Measurements from ENCODE around the gene CREB3L2. TPM values are rescaled to one million over a fixed set of nuclear protein-coding genes. Genes with fewer than 3 reads are reported as not detected.

CREB3L2 gene
- total RNA-seq, 1 experiment from 2014 or later = 41.2 TPM

DNA sequence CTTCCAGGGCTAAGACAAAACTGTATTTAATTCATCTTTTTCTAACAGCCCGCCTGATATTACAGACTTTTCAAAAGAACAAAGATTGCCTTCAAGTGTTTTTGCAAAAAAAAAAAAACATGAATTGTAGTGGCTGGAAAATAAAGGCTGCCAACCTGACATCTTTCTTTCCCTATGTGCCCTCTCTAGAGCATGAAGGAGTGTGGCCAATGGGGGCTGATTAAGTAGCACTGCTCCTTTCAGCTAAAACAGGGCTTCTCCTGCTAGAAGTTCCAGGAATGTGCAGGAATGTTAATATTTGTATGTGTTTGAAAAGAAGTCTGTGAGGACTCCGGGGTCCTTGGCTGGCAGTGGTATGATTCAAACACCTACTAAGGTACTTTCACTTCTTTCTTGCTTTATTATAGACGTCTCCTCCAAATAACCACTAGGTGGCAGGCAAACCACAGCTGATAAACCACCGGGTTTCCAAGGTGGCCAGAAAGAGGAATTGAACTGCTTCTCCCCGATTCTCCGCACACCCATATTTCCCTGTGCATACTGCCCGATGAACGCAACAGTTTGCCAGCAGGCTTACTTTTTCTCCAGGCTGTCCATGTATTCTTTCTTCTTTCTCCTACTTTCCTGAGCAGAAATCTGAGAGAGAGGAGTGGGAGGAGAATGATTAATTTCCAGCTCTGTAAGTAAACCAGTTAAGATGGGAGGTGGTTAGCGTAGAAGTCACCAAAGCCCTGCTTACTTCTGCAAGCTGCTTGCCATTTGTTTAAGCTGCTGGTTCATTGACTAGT, 98.3 kb downstream of the CREB3L2 start:
- no peaks in the 10 kb centered on the region for H4K20me1 ChIP-seq (ENCODE audit: insufficient read depth)
- peaks cover 5% of the 10 kb centered on the region; the same call in 1 of the 2 replicates for H3K36me3 ChIP-seq (ENCODE audit: low read depth)
- no TSS peak for BruUV-seq (replicated peaks)
- CTCF ChIA-PET = interaction anchor here (0.6 to 1.5 kb wide), 10 partner anchors 9 to 559 kb away, joined by 3 to 6 read pairs (median 4); no protein-coding TSS in a partner anchor
- intact Hi-C loops (cut with micrococcal nuclease; ENCODE audit: unreplicated experiment) = loop anchor here (1.0 to 10.0 kb wide), 6 partner anchors 105 to 963 kb away; partner anchors contain the start of gene AKR1D1
- H3K9me3 ChIP-seq (ENCODE audit: insufficient read depth, low read depth) = no peaks in the 10 kb centered on the region
- no peaks in the 10 kb centered on the region for H3K9me2 ChIP-seq (ENCODE audit: insufficient read depth)
- H3K27ac ChIP-seq = no peak overlapping the region
- H2AFZ ChIP-seq = no peak overlapping the region
- H3K4me3 ChIP-seq = no peak overlapping the region
- no peak for TF ChIP-seq EZH2 (IDR thresholded peaks at IDR 0.05; ENCODE audit: low read depth)
- TF ChIP-seq, protein P1, sequence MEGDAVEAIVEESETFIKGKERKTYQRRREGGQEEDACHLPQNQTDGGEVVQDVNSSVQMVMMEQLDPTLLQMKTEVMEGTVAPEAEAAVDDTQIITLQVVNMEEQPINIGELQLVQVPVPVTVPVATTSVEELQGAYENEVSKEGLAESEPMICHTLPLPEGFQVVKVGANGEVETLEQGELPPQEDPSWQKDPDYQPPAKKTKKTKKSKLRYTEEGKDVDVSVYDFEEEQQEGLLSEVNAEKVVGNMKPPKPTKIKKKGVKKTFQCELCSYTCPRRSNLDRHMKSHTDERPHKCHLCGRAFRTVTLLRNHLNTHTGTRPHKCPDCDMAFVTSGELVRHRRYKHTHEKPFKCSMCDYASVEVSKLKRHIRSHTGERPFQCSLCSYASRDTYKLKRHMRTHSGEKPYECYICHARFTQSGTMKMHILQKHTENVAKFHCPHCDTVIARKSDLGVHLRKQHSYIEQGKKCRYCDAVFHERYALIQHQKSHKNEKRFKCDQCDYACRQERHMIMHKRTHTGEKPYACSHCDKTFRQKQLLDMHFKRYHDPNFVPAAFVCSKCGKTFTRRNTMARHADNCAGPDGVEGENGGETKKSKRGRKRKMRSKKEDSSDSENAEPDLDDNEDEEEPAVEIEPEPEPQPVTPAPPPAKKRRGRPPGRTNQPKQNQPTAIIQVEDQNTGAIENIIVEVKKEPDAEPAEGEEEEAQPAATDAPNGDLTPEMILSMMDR (conservative IDR thresholded peaks at IDR 0.05) = peak; percentile 94
- no peaks in the 10 kb centered on the region for H3K27me3 ChIP-seq (ENCODE audit: insufficient read depth, low read depth)
- H3K4me1 ChIP-seq (replicated peaks; ENCODE audit: insufficient read depth) = no peaks in the 10 kb centered on the region
- H3F3A ChIP-seq (ENCODE audit: insufficient read depth, low read depth) = peaks cover 12% of the 10 kb centered on the region; the same call in 1 of the 2 replicates
- POLR2A ChIA-PET (ENCODE audit: unreplicated experiment) = interaction anchor here (0.7 kb wide), 1 partner anchor 1135 kb away, joined by 3 read pairs; no protein-coding TSS in a partner anchor
- peak overlapping the region; percentile 25; the same call in 1 of the 2 replicates for H3K4me2 ChIP-seq
- peak; percentile 56 to 58 for DNase-seq
- H3K79me2 ChIP-seq (ENCODE audit: low read depth) = no peaks in the 10 kb centered on the region

GRCh38 chr7:137900137-137900536, 101.7 kb downstream of the CREB3L2 start:
- POLR2A ChIA-PET (ENCODE audit: unreplicated experiment) = no interaction called here

More at GRCh38 chr7:137900137-137900536, 101.7 kb downstream of the CREB3L2 start:
- no peak overlapping the region for H3K4me2 ChIP-seq
- CTCF ChIA-PET = no interaction called here
- H3K9me2 ChIP-seq (ENCODE audit: insufficient read depth) = no peaks in the 10 kb centered on the region
- TF ChIP-seq EZH2 (IDR thresholded peaks at IDR 0.05; ENCODE audit: low read depth) = no peak
- TF ChIP-seq, protein P1 (conservative IDR thresholded peaks at IDR 0.05) = no peak
- DNase-seq = no peak
- no TSS peak for BruUV-seq (replicated peaks)
- no peaks in the 10 kb centered on the region for H3K79me2 ChIP-seq (ENCODE audit: low read depth)
- H3K36me3 ChIP-seq (ENCODE audit: low read depth) = peaks cover 21% of the 10 kb centered on the region; the same call in 1 of the 2 replicates
- H3K27me3 ChIP-seq (ENCODE audit: insufficient read depth, low read depth) = no peaks in the 10 kb centered on the region
- peaks cover 12% of the 10 kb centered on the region; the same call in 1 of the 2 replicates for H3F3A ChIP-seq (ENCODE audit: insufficient read depth, low read depth)
- H4K20me1 ChIP-seq (ENCODE audit: insufficient read depth) = no peaks in the 10 kb centered on the region
- intact Hi-C loops (cut with micrococcal nuclease; ENCODE audit: unreplicated experiment) = loop anchor here (5.0 to 10.0 kb wide), 3 partner anchors 175 to 265 kb away; partner anchors contain the start of gene AKR1D1
- H2AFZ ChIP-seq = no peak overlapping the region
- no peaks in the 10 kb centered on the region for H3K9me3 ChIP-seq (ENCODE audit: insufficient read depth, low read depth)
- H3K27ac ChIP-seq = no peak overlapping the region
- H3K4me3 ChIP-seq = no peak overlapping the region
- H3K4me1 ChIP-seq (replicated peaks; ENCODE audit: insufficient read depth) = no peaks in the 10 kb centered on the region

Measured in PC-9 (cell line).